T-helper 17 cell (primary cell): ENCODE data around the gene IFNL2. TPM values are rescaled to one million over a fixed set of nuclear protein-coding genes. Genes with fewer than 3 reads are reported as not detected.
"Not testable (repeated sequence)": the region's sequence is repeated elsewhere in the genome, so short reads cannot be mapped to it uniquely, and the experiment has no call there.

Source experiments
- ATAC-seq: fragments of 150-1000 bp; cut with Tn5 transposase; 2 replicates; pipeline ENCODE4 v1.10.0; 2021; ENCODE audit warnings: mild to moderate bottlenecking, moderate library complexity
- DNase-seq, 3 donors: peaks; one replicate each; pipeline versions ENCODE4 v3.0.0 to v3.0.0-alpha.2; 2020 to 2021
- H3K9me3 ChIP-seq: one replicate; pipeline ENCODE4 v1.7.0; 2013; ENCODE audit warnings: low read length, mild to moderate bottlenecking; ENCODE audit not compliant: control insufficient read depth, poor library complexity, severe bottlenecking
- H3K27ac Mint-ChIP-seq: one replicate; pipeline ENCODE4 v1.8.0; 2022; ENCODE audit warnings: mild to moderate bottlenecking, moderate library complexity, mixed read lengths
- H3K27me3 Mint-ChIP-seq: one replicate; pipeline ENCODE4 v1.8.0; 2022; ENCODE audit warnings: mixed read lengths
- H3K36me3 Mint-ChIP-seq: one replicate; pipeline ENCODE4 v1.8.0; 2022; ENCODE audit warnings: low read depth, mixed read lengths
- H3K4me1 Mint-ChIP-seq: one replicate; pipeline ENCODE4 v1.8.0; 2022; ENCODE audit warnings: mild to moderate bottlenecking, mixed read lengths
- H3K4me3 Mint-ChIP-seq: one replicate; pipeline ENCODE4 v1.8.0; 2022; ENCODE audit warnings: mild to moderate bottlenecking, moderate library complexity, mixed read lengths
- total RNA-seq, 4 donors: library from RNA in 2 of 4; stranded (reverse) in 2 of 4; gene quantifications; one replicate each; pipeline ENCODE4 v1.2.3 and lab custom pipeline; 2022 to 2026

Gene IFNL2
- total RNA-seq, 2 donors from 2014 or later: not detected

DNA sequence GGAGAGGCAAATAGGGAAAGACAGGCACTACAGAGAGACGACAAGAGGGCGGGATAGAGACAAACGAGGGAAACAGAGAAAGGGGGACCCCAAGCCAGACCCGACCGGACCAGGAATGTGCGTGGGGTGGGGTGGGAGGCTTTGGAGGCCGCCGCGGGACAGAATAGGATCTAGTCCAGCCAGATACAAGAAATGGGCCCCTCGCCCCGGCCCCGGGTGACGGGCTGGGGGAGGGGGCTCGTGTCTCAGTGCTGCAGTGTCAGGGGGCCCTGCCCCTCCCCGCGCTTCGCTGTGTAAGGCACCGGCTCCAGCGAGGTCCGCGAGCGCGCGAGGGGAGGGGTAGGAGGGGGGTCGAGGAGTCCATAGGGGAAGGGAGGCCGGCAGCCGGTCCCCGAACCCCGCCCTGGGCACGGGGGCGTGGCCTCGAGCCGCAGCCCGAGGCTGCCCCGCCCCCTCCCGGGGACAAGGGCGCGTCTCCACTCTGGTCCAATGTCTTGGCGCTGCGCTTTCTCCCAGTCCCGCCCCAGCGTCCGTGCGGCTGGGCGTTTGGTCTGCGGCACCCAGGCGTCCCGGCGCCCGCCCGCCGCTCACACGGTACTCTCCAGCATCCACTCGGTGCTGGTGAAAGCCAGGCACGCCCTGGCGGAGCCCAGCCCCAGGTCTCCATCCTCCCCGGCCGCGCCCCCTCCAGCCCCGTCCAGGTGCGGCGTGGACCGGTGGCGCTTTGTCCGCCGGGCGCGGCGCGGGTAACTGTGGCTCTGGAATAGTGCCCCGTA lies 39.0 kb downstream of the IFNL2 start:
- Mint-ChIP-seq H3K4me1 (peaks cover 10% of the 10 kb centered on the region), H3K36me3 (peaks cover 12% of the 10 kb centered on the region), H3K27me3 (no peaks in the 10 kb centered on the region), H3K27ac (no peak overlapping the region), H3K4me3 (no peak overlapping the region)
- no peaks in the 10 kb centered on the region for H3K9me3 ChIP-seq
- DNase-seq: no peak
- peak; percentile 14 for ATAC-seq

DNA sequence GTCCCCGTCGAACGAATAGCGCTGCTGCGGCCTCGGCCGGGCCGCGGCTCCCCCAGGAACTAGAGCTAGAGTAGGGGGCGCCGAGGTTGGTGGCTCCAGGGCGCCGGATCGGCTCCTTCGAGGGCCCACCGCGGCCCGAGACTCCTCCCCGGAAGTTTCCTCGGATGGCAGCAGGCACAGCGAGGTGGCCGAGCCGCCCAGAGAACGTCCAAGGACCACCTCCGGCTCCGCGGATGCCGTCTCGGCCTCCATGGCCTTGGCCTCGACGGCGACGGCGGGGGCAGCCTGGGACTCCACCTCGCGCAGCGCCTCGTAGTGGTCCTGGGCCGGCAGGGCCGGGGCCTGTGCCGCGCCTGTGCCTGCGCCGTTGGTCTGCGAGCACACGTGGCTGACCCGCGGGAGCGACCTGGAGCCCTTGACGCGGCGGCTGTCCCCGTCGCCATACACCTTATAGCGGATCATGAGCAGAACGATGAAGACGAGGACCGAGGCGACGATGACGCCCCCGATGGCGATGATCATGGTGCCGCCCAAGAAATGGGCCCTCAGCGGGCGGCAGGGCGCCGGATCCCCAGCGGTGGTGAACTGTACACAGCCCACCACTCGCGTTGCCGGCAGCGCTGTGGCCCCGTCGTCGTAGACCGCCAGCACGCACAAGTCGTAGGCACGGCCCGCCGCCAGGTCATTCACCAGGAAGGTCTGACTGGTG lies 39.8 kb downstream of the IFNL2 start:
- Mint-ChIP-seq H3K27me3 (no peaks in the 10 kb centered on the region), H3K27ac (no peak overlapping the region), H3K4me3 (no peak overlapping the region), H3K4me1 (peaks cover 12% of the 10 kb centered on the region), H3K36me3 (peaks cover 14% of the 10 kb centered on the region)
- no peaks in the 10 kb centered on the region for H3K9me3 ChIP-seq
- ATAC-seq: no peak
- DNase-seq: no peak

- Mint-ChIP-seq H3K36me3 (peaks cover 16% of the 10 kb centered on the region), H3K27ac (no peak overlapping the region), H3K4me3 (peak overlapping the region; percentile 47), H3K27me3 (no peaks in the 10 kb centered on the region), H3K4me1 (peaks cover 14% of the 10 kb centered on the region)
- DNase-seq (no peak), ATAC-seq (no peak)
- no peaks in the 10 kb centered on the region for H3K9me3 ChIP-seq
These were observed 40.5 kb downstream of the IFNL2 start for GRCh38 chr19:39308531-39309304.

GRCh38 chr19:39309305-39309670 lies 41.1 kb downstream of the IFNL2 start:
- not testable (repeated sequence) for H3K4me3 Mint-ChIP-seq, H3K27me3 Mint-ChIP-seq, ATAC-seq, DNase-seq, H3K9me3 ChIP-seq, H3K27ac Mint-ChIP-seq
- Mint-ChIP-seq H3K4me1 (peaks cover 14% of the 10 kb centered on the region), H3K36me3 (peaks cover 16% of the 10 kb centered on the region)

GRCh38 chr19:39310558-39311311 lies 42.5 kb downstream of the IFNL2 start:
- Mint-ChIP-seq H3K27me3 (no peaks in the 10 kb centered on the region), H3K36me3 (peaks cover 16% of the 10 kb centered on the region), H3K4me1 (peaks cover 14% of the 10 kb centered on the region), H3K4me3 (no peak overlapping the region), H3K27ac (peak overlapping the region; percentile 68)
- DNase-seq: no peak
- ATAC-seq: no peak
- no peaks in the 10 kb centered on the region for H3K9me3 ChIP-seq

DNA sequence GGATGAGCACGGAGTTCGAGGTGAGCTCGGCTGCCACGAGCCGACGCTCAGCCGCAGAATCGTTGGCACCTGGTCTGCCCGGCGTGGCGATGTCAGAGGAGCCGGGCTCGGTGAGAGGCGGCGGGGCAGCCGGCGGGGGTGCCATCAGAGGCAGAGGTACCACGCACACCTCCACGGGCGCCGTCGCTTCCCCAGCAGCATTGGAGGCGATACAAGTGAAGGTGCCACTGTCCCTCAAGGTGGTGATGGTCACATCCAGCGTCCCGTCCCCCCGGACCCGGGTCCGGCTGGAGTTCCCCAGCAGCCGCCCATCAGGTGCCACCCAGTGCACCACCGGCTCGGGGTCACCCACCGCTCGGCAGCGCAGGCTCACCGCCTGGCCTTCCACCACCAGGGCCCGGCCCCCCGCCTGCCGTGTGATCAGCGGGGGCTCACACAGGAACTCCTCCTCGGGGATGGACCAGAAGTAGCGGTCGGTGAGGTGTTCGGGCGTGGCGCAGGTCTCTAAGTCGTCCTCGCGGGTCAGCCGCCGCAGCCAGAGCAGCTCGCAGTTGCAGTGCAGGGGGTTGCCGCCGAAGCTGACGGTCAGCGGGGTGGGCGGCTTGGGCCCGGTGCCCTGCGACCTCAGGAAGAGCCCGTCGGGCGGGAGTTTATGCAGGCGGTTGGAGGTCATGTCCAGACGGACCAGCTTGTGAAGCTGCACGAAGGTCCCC lies 46.0 kb downstream of the IFNL2 start:
- Mint-ChIP-seq H3K27me3 (no peaks in the 10 kb centered on the region), H3K27ac (peak overlapping the region; percentile 37), H3K4me3 (no peak overlapping the region), H3K36me3 (peaks cover 11% of the 10 kb centered on the region), H3K4me1 (peaks cover 16% of the 10 kb centered on the region)
- DNase-seq (no peak), ATAC-seq (no peak)
- no peaks in the 10 kb centered on the region for H3K9me3 ChIP-seq

GRCh38 chr19:39315933-39316332 lies 47.7 kb downstream of the IFNL2 start:
- peaks cover 25% of the 10 kb centered on the region for H3K4me1 Mint-ChIP-seq
- no peaks in the 10 kb centered on the region for H3K27me3 Mint-ChIP-seq
- DNase-seq (no peak), ATAC-seq (no peak)
- H3K36me3 Mint-ChIP-seq: peaks cover 9% of the 10 kb centered on the region
- no peak overlapping the region for H3K4me3 Mint-ChIP-seq
- no peaks in the 10 kb centered on the region for H3K9me3 ChIP-seq
- H3K27ac Mint-ChIP-seq: no peak overlapping the region

DNA sequence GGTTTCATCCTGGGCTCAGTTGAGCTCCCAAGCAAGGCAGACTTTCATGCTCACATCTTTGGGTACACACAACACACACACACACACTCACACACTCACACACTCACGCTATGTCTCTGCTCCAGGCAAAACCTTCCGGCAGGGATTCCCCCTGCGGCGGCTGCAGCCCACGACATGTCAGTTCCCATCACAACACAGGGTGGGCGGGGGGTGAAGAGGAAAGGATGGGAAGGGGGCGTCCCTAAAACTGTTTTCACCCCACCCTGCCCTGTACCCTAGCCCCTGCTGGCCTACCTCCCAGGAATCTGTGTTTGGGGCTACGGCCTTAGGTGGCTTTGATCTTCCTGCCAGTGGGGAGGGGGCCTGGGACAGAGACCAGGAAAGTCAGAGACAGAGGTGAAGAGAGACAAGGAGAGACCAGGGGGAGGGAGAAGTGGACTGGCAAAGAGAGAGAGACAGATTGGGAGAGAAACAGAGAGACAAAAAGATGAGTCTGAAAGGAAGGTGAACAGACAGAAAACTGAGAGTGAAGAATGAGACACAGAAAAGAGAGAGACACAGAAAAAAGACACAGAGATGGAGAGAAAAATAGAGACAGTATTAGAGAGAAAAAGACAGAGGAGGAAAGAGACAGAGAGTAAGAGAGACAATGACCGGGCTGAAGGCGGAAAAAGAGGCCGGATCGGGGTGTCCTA lies 48.6 kb downstream of the IFNL2 start:
- ATAC-seq: no peak
- H3K4me1 Mint-ChIP-seq: peaks cover 32% of the 10 kb centered on the region
- H3K27me3 Mint-ChIP-seq: no peaks in the 10 kb centered on the region
- peaks cover 6% of the 10 kb centered on the region for H3K36me3 Mint-ChIP-seq
- H3K4me3 Mint-ChIP-seq: no peak overlapping the region
- peak overlapping the region; percentile 34 for H3K27ac Mint-ChIP-seq
- no peak for DNase-seq
- no peaks in the 10 kb centered on the region for H3K9me3 ChIP-seq

- Mint-ChIP-seq H3K27me3 (no peaks in the 10 kb centered on the region), H3K27ac (peak overlapping the region; percentile 34), H3K4me1 (peaks cover 34% of the 10 kb centered on the region), H3K36me3 (peaks cover 6% of the 10 kb centered on the region), H3K4me3 (no peak overlapping the region)
- ATAC-seq: no peak
- no peak for DNase-seq
- H3K9me3 ChIP-seq: no peaks in the 10 kb centered on the region
These were observed 49.3 kb downstream of the IFNL2 start for GRCh38 chr19:39317476-39317875.

DNA sequence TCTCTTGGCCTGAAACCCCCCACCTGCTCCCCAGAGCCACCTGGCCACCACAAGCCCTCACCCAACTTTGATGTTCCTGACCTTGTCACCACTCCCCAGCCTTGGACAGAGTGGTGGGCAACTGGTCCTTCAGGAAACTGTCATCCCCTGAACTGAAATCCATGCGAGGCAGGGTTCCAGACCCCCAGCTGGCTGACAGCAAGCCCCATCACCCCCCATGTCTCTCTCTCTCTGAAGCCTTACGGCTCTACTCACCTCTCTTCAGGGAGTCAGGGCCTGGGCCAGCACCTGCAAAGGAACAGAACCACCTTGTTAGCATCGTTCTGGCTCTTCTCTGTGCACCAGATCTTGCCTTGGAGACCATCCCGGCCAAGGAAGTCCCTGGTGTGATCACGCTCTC lies 49.9 kb downstream of the IFNL2 start:
- DNase-seq (no peak), ATAC-seq (no peak)
- no peak overlapping the region for H3K4me3 Mint-ChIP-seq
- H3K36me3 Mint-ChIP-seq: peaks cover 4% of the 10 kb centered on the region
- H3K4me1 Mint-ChIP-seq: peaks cover 35% of the 10 kb centered on the region
- H3K27me3 Mint-ChIP-seq: no peaks in the 10 kb centered on the region
- no peak overlapping the region for H3K27ac Mint-ChIP-seq
- H3K9me3 ChIP-seq: no peaks in the 10 kb centered on the region

GRCh38 chr19:39318690-39319089 lies 50.5 kb downstream of the IFNL2 start:
- ATAC-seq (no peak), DNase-seq (no peak)
- peaks cover 36% of the 10 kb centered on the region for H3K4me1 Mint-ChIP-seq
- peak overlapping the region; percentile 85 for H3K27ac Mint-ChIP-seq
- H3K36me3 Mint-ChIP-seq: peaks cover 2% of the 10 kb centered on the region
- H3K4me3 Mint-ChIP-seq: peak overlapping the region; percentile 85
- no peaks in the 10 kb centered on the region for H3K9me3 ChIP-seq
- no peaks in the 10 kb centered on the region for H3K27me3 Mint-ChIP-seq
